SK-N-SH treated with all-trans-retinoic acid at 6 μM for 48 hours (cell line): ENCODE data around the gene JDP2.

Experiments
- ARNTL ChIP-seq: fragments of 450-650 bp; formaldehyde crosslinking; IDR thresholded peaks from 2 replicates; pipeline ENCODE4 v1.5.0; 2020; ENCODE audit warnings: low read depth, mild to moderate bottlenecking, moderate library complexity, borderline replicate concordance
- BACH2 ChIP-seq: fragments of 250-450 bp; sonication (Bioruptor Pico); IDR thresholded peaks from 2 replicates; pipeline ENCODE4 v1.9.0; 2021; ENCODE audit warnings: mild to moderate bottlenecking, borderline replicate concordance
- CSDC2 ChIP-seq: fragments of 250-450 bp; sonication (Bioruptor Pico); IDR thresholded peaks from 2 replicates; pipeline ENCODE4 v1.5.0; 2020; ENCODE audit warnings: mild to moderate bottlenecking, moderate library complexity
- GLIS3 ChIP-seq: fragments of 250-450 bp; sonication (Bioruptor Pico); IDR thresholded peaks from 2 replicates; pipeline ENCODE4 v1.5.0; 2020; ENCODE audit warnings: mild to moderate bottlenecking, moderate library complexity
- TCF4 ChIP-seq: fragments of 250-450 bp; sonication (Bioruptor Pico); IDR thresholded peaks from 2 replicates; pipeline ENCODE4 v1.8.0; 2021; ENCODE audit warnings: mild to moderate bottlenecking, moderate library complexity, borderline replicate concordance
- ZFP30 ChIP-seq: fragments of 450-650 bp; formaldehyde crosslinking; IDR thresholded peaks from 2 replicates; pipeline ENCODE4 v1.5.0; 2022; ENCODE audit warnings: mild to moderate bottlenecking, moderate library complexity
- ZNF565 ChIP-seq: fragments of 450-650 bp; formaldehyde crosslinking; conservative IDR thresholded peaks from 2 replicates; pipeline ENCODE4 v1.5.0; 2020; ENCODE audit warnings: low read depth, mild to moderate bottlenecking, moderate library complexity
- ZNF70 ChIP-seq: fragments of 450-650 bp; formaldehyde crosslinking; IDR thresholded peaks from 2 replicates; pipeline ENCODE4 v1.5.0; 2020; ENCODE audit warnings: mild to moderate bottlenecking, moderate library complexity
- ZNF8 ChIP-seq: fragments of 450-650 bp; formaldehyde crosslinking; IDR thresholded peaks from 2 replicates; pipeline ENCODE4 v1.5.0; 2020; ENCODE audit warnings: mild to moderate bottlenecking, moderate library complexity
- TF ChIP-seq, protein P1 (sequence below): fragments of 250-450 bp; sonication (Bioruptor Pico); IDR thresholded peaks from 2 replicates; pipeline ENCODE4 v1.5.1; 2020; ENCODE audit warnings: low read depth, mild to moderate bottlenecking, moderate library complexity

DNA sequence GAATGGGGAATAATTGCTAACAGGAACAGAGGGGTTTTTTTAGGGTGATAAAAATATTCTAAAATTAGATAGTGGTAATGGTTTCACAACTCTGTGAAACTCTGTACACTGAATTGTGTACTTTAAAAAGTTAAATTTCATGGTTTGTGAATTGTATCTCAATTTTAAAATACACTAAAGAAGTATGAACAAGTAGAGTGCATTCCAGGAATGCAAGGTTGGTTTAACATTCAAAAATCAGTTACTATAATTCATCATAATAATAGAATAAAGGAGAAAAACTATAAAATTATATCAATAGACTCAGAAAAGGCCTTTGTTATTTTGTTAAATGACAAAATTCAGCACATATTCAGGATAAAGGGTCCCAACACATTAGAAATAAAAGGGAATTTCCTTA lies 83.4 kb downstream of the JDP2 start:
- TF ChIP-seq ZFP30, result no peak
- TF ChIP-seq ZNF8 (CRISPR knock-in tag), result no peak
- no peak for TF ChIP-seq BACH2 (CRISPR knock-in tag)
- TF ChIP-seq ZNF565 (CRISPR knock-in tag), result no peak
- no peak for TF ChIP-seq ARNTL (CRISPR knock-in tag)
- TF ChIP-seq ZNF70 (CRISPR knock-in tag), result no peak
- no peak for TF ChIP-seq CSDC2
- no peak for TF ChIP-seq TCF4 (CRISPR knock-in tag)
- no peak for TF ChIP-seq GLIS3 (CRISPR knock-in tag)
- TF ChIP-seq, protein P1, sequence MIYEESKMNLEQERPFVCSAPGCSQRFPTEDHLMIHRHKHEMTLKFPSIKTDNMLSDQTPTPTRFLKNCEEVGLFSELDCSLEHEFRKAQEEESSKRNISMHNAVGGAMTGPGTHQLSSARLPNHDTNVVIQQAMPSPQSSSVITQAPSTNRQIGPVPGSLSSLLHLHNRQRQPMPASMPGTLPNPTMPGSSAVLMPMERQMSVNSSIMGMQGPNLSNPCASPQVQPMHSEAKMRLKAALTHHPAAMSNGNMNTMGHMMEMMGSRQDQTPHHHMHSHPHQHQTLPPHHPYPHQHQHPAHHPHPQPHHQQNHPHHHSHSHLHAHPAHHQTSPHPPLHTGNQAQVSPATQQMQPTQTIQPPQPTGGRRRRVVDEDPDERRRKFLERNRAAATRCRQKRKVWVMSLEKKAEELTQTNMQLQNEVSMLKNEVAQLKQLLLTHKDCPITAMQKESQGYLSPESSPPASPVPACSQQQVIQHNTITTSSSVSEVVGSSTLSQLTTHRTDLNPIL (CRISPR knock-in tag), result no peak
